ENCODE results near the gene ME1. TPM values are rescaled to one million over a fixed set of nuclear protein-coding genes. Genes with fewer than 3 reads are reported as not detected.

ME1 gene
- polyA plus RNA-seq, 2 of the 4 experiments (the other 2 are of a cell fraction) = 59.1 to 60.6 TPM

DNA sequence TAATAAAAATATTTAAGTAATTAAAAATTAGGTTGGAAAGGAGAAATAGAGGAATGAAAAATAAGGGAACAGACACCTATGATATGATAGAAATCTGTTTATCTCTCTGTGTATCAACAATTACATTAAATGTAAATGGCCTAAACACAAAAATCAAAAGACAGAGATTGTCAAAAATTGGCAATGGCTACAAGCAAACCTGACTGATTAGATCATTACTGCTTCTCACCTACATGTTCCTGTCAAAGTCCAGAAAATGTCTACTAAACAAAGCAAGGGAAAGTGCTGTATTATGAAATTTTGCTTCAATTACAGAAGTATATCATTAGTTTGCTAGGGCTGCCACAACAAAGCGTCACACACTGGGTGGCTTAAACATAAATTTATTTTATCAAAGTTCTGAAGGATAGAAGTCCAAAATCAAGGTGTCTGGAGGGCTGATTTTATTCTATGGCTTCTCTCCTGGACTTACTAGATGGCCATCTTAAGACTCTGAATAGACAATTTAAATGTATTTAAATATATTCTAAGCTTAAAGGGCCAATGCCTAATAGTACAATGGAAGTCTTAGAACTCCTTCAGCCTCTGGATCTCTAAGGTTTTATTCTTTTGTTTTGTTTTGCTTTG, 6.3 kb downstream of the ME1 start:
- TF ChIP-seq GATA3 (IDR thresholded peaks at IDR 0.05; ENCODE audit: borderline replicate concordance) (no peak), SREBF2 (IDR thresholded peaks at IDR 0.05) (no peak), HOXB5 (CRISPR knock-in tag; IDR thresholded peaks at IDR 0.05) (no peak), ZNF302 (CRISPR knock-in tag; IDR thresholded peaks at IDR 0.05) (no peak), NFE2L2 (conservative IDR thresholded peaks at IDR 0.05; ENCODE audit: low read length) (no peak), RCOR1 (IDR thresholded peaks at IDR 0.05; ENCODE audit: low read depth, low read length) (no peak), HDAC2 (IDR thresholded peaks at IDR 0.05) (no peak), CEBPB (IDR thresholded peaks at IDR 0.05) (no peak), FOSB (CRISPR knock-in tag; IDR thresholded peaks at IDR 0.05) (no peak), PHF8 (IDR thresholded peaks at IDR 0.05; ENCODE audit: borderline replicate concordance, low read depth) (no peak)
- TF ChIP-seq, protein P1, sequence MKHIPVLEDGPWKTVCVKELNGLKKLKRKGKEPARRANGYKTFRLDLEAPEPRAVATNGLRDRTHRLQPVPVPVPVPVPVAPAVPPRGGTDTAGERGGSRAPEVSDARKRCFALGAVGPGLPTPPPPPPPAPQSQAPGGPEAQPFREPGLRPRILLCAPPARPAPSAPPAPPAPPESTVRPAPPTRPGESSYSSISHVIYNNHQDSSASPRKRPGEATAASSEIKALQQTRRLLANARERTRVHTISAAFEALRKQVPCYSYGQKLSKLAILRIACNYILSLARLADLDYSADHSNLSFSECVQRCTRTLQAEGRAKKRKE (CRISPR knock-in tag; IDR thresholded peaks at IDR 0.05; ENCODE audit: low read depth) = no peak
- TF ChIP-seq, protein P2, sequence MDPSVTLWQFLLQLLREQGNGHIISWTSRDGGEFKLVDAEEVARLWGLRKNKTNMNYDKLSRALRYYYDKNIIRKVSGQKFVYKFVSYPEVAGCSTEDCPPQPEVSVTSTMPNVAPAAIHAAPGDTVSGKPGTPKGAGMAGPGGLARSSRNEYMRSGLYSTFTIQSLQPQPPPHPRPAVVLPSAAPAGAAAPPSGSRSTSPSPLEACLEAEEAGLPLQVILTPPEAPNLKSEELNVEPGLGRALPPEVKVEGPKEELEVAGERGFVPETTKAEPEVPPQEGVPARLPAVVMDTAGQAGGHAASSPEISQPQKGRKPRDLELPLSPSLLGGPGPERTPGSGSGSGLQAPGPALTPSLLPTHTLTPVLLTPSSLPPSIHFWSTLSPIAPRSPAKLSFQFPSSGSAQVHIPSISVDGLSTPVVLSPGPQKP (IDR thresholded peaks at IDR 0.05; ENCODE audit: low read depth, low read length) = no peak
- TF ChIP-seq, protein P3, sequence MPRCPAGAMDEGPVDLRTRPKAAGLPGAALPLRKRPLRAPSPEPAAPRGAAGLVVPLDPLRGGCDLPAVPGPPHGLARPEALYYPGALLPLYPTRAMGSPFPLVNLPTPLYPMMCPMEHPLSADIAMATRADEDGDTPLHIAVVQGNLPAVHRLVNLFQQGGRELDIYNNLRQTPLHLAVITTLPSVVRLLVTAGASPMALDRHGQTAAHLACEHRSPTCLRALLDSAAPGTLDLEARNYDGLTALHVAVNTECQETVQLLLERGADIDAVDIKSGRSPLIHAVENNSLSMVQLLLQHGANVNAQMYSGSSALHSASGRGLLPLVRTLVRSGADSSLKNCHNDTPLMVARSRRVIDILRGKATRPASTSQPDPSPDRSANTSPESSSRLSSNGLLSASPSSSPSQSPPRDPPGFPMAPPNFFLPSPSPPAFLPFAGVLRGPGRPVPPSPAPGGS (IDR thresholded peaks at IDR 0.05) = no peak
- ChIA-PET POLR2A (no interaction called here), CTCF (interaction anchor here (6.8 kb wide), 1 partner anchor 87 kb away, joined by 32 read pairs; the partner anchor contains the start of gene PRSS35)
- Histone ChIP-seq H3K4me3 (no peak overlapping the region), H3K9me3 (peaks cover 21% of the 10 kb centered on the region), H3K4me1 (peaks cover 27% of the 10 kb centered on the region), H3K4me2 (no peak overlapping the region), H3K27ac (no peak overlapping the region)
- ATAC-seq = no peak
- no peak for FAIRE-seq
- no peak for DNase-seq (ENCODE audit: low read depth in 1 of 2, low spot score in 1 of 2)
- 91% methylated on average over 1 of the region's 1 CpG for WGBS (ENCODE audit: missing lambda C conversion rate)

DNA sequence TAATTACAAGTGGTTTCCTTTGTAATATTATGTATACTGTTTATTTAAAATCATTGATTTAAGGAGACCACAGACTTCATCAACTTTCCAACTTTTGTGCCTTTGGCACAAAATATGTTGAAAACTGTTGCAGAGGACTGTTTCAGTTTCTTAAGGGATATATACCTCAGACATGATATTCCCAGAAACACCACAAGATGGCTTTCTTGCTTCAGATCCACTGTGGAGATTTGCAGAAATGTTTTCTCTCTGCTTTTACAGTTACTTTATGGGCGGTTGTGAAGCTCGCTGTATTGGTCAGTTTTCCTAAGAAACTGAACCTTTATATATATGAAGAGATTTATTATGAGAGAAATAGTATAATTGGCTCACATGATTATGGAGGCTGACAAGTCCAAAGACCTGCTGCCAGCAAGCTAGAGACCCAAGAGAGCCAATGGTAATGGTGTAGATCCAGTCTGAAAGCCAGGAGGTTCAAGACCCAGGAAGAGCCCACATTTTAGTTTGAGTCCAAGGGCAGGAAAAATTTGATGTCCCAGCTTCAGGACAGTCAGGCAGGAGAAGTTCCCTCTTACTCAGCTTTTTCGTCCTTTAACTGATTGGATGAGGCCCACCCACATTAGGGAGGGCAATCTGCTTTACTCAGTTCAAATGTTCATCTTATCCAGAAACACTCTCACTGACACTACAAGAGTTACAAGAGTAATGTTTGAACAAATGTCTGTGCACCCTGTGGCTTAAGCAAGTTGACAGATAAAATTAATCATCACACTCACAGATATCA, 12.8 kb downstream of the ME1 start:
- Histone ChIP-seq H3K4me1 (peaks cover 9% of the 10 kb centered on the region; the same call in 2 of the 3 replicates), H3K9me3 (no peaks in the 10 kb centered on the region), H3K4me3 (no peak overlapping the region), H3K27ac (no peak overlapping the region), H3K4me2 (no peak overlapping the region)
- TF ChIP-seq MAZ (IDR thresholded peaks at IDR 0.05; ENCODE audit: borderline replicate concordance, low read depth, low read length) = no peak
- TF ChIP-seq RARB (CRISPR knock-in tag; IDR thresholded peaks at IDR 0.05) = no peak
- TF ChIP-seq SMC3 (IDR thresholded peaks at IDR 0.05) = peak; percentile 69
- TF ChIP-seq, protein P4, sequence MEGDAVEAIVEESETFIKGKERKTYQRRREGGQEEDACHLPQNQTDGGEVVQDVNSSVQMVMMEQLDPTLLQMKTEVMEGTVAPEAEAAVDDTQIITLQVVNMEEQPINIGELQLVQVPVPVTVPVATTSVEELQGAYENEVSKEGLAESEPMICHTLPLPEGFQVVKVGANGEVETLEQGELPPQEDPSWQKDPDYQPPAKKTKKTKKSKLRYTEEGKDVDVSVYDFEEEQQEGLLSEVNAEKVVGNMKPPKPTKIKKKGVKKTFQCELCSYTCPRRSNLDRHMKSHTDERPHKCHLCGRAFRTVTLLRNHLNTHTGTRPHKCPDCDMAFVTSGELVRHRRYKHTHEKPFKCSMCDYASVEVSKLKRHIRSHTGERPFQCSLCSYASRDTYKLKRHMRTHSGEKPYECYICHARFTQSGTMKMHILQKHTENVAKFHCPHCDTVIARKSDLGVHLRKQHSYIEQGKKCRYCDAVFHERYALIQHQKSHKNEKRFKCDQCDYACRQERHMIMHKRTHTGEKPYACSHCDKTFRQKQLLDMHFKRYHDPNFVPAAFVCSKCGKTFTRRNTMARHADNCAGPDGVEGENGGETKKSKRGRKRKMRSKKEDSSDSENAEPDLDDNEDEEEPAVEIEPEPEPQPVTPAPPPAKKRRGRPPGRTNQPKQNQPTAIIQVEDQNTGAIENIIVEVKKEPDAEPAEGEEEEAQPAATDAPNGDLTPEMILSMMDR (IDR thresholded peaks at IDR 0.05) = peak; percentile 60
- peak; percentile 59 to 69 for TF ChIP-seq RAD21 (conservative IDR thresholded peaks at IDR 0.05 in 1 of 2, IDR thresholded peaks at IDR 0.05 in 1 of 2)
- WGBS (ENCODE audit: missing lambda C conversion rate) = 71% methylated on average over 3 of the region's 3 CpGs
- ATAC-seq (peak; percentile 89 to 90), FAIRE-seq (no peak), DNase-seq (ENCODE audit: low read depth in 1 of 2, low spot score in 1 of 2) (peak; percentile 33 to 64)
- CTCF ChIA-PET = interaction anchor here (0.8 to 3.4 kb wide), 16 partner anchors 9 to 351 kb away, joined by 3 to 75 read pairs (median 4); partner anchors contain the start of genes DOP1A and PRSS35
- POLR2A ChIA-PET = no interaction called here
